Effector memory CD4-positive, alpha-beta T cell (primary cell): Measurements from ENCODE around the gene CELSR2.

Experiments used
- DNase-seq, 3 donors: peaks; one replicate each; pipeline ENCODE4 v3.0.0-alpha.2; 2020
- H3K27ac ChIP-seq: 2 replicates; pipeline ENCODE4 v1.7.0; 2013; ENCODE audit warnings: mild to moderate bottlenecking, low read length, moderate library complexity; ENCODE audit not compliant: insufficient read depth, poor library complexity, severe bottlenecking
- H3K27me3 ChIP-seq: replicated peaks from 2 replicates; pipeline ENCODE4 v1.7.0; 2013; ENCODE audit warnings: mild to moderate bottlenecking, low read length; ENCODE audit not compliant: insufficient read depth, control insufficient read depth, poor library complexity, severe bottlenecking
- H3K36me3 ChIP-seq: 2 replicates; pipeline ENCODE4 v1.7.0; 2013; ENCODE audit warnings: mild to moderate bottlenecking, low read length, moderate library complexity; ENCODE audit not compliant: control insufficient read depth, insufficient read depth
- H3K4me1 ChIP-seq: 2 replicates; pipeline ENCODE4 v1.7.0; 2013; ENCODE audit warnings: low read length, mild to moderate bottlenecking; ENCODE audit not compliant: control insufficient read depth, insufficient read depth, poor library complexity, severe bottlenecking
- H3K4me3 ChIP-seq: 2 replicates; pipeline ENCODE4 v1.7.0; 2013; ENCODE audit warnings: low read length, low read depth, mild to moderate bottlenecking; ENCODE audit not compliant: insufficient read depth, poor library complexity, severe bottlenecking
- H3K9me3 ChIP-seq: 2 replicates; pipeline ENCODE4 v1.7.0; 2013; ENCODE audit warnings: mild to moderate bottlenecking, low read length, moderate library complexity; ENCODE audit not compliant: control insufficient read depth
- total RNA-seq, 3 donors: gene quantifications; one replicate each; lab custom pipeline; 2026; lab: John Stamatoyannopoulos, UW

The CELSR2 gene
- total RNA-seq: 8.4 to 14.9 (median 14.5) reads per million in 3 donors

GRCh38 chr1:109248797-109249629 lies at the start of gene CELSR2:
CELSR2 (plus strand) TSS chr1:109249539; CDS start chr1:109250080, 541 bp downstream.
- peak; percentile 24 to 41 (median 35) for DNase-seq
- no peaks in the 10 kb centered on the region for H3K36me3 ChIP-seq
- H3K27ac ChIP-seq: no peak within 1 kb of the TSS
- H3K4me1 ChIP-seq: peaks cover 4% of the 10 kb centered on the region
- H3K27me3 ChIP-seq: no peaks in the 10 kb centered on the region
- H3K9me3 ChIP-seq: no peaks in the 10 kb centered on the region
- peak within 1 kb of the TSS; percentile 28 for H3K4me3 ChIP-seq

- no peak for DNase-seq
- Histone ChIP-seq H3K9me3 (no peaks in the 10 kb centered on the region), H3K36me3 (no peaks in the 10 kb centered on the region), H3K4me3 (no peak overlapping the region), H3K4me1 (no peaks in the 10 kb centered on the region), H3K27ac (no peak overlapping the region), H3K27me3 (no peaks in the 10 kb centered on the region)
Measured at GRCh38 chr1:109199710-109200109, 49.6 kb upstream of the CELSR2 start.

GRCh38 chr1:109201123-109201703 lies 48.1 kb upstream of the CELSR2 start:
- no peak overlapping the region for H3K4me3 ChIP-seq
- no peak overlapping the region for H3K27ac ChIP-seq
- no peak for DNase-seq
- no peaks in the 10 kb centered on the region for H3K9me3 ChIP-seq
- no peaks in the 10 kb centered on the region for H3K4me1 ChIP-seq
- H3K36me3 ChIP-seq: no peaks in the 10 kb centered on the region
- no peaks in the 10 kb centered on the region for H3K27me3 ChIP-seq

GRCh38 chr1:109204484-109204883 lies 44.9 kb upstream of the CELSR2 start:
- Histone ChIP-seq H3K4me1 (no peaks in the 10 kb centered on the region), H3K4me3 (no peak overlapping the region), H3K9me3 (no peaks in the 10 kb centered on the region), H3K27me3 (no peaks in the 10 kb centered on the region), H3K27ac (no peak overlapping the region), H3K36me3 (no peaks in the 10 kb centered on the region)
- DNase-seq: no peak

- no peaks in the 10 kb centered on the region for H3K9me3 ChIP-seq
- H3K27me3 ChIP-seq: no peaks in the 10 kb centered on the region
- no peak for DNase-seq
- no peak overlapping the region for H3K4me3 ChIP-seq
- no peaks in the 10 kb centered on the region for H3K4me1 ChIP-seq
- no peaks in the 10 kb centered on the region for H3K36me3 ChIP-seq
- H3K27ac ChIP-seq: no peak overlapping the region
Measured at GRCh38 chr1:109206339-109206738, 43.0 kb upstream of the CELSR2 start.

GRCh38 chr1:109207467-109208103 lies 41.8 kb upstream of the CELSR2 start:
- Histone ChIP-seq H3K36me3 (no peaks in the 10 kb centered on the region), H3K9me3 (no peaks in the 10 kb centered on the region), H3K27me3 (no peaks in the 10 kb centered on the region), H3K27ac (no peak overlapping the region), H3K4me1 (no peaks in the 10 kb centered on the region), H3K4me3 (no peak overlapping the region)
- no peak for DNase-seq

- DNase-seq: no peak
- Histone ChIP-seq H3K9me3 (no peaks in the 10 kb centered on the region), H3K36me3 (no peaks in the 10 kb centered on the region), H3K27ac (no peak overlapping the region), H3K27me3 (no peaks in the 10 kb centered on the region), H3K4me3 (no peak overlapping the region), H3K4me1 (no peaks in the 10 kb centered on the region)
Measured at GRCh38 chr1:109208394-109208793, 40.9 kb upstream of the CELSR2 start.

- DNase-seq: no peak
- Histone ChIP-seq H3K27ac (no peak overlapping the region), H3K9me3 (no peaks in the 10 kb centered on the region), H3K36me3 (no peaks in the 10 kb centered on the region), H3K27me3 (no peaks in the 10 kb centered on the region), H3K4me1 (no peaks in the 10 kb centered on the region), H3K4me3 (no peak overlapping the region)
Measured at GRCh38 chr1:109208836-109209463, 40.4 kb upstream of the CELSR2 start.

GRCh38 chr1:109210058-109210457 lies 39.3 kb upstream of the CELSR2 start:
- H3K27ac ChIP-seq: no peak overlapping the region
- no peak for DNase-seq
- no peaks in the 10 kb centered on the region for H3K27me3 ChIP-seq
- no peaks in the 10 kb centered on the region for H3K4me1 ChIP-seq
- no peak overlapping the region for H3K4me3 ChIP-seq
- H3K36me3 ChIP-seq: no peaks in the 10 kb centered on the region
- no peaks in the 10 kb centered on the region for H3K9me3 ChIP-seq
